ENCODE results near the gene EPB41L5.
"Not testable (repeated sequence)": the region's sequence is repeated elsewhere in the genome, so short reads cannot be mapped to it uniquely, and the experiment has no call there.

DNA sequence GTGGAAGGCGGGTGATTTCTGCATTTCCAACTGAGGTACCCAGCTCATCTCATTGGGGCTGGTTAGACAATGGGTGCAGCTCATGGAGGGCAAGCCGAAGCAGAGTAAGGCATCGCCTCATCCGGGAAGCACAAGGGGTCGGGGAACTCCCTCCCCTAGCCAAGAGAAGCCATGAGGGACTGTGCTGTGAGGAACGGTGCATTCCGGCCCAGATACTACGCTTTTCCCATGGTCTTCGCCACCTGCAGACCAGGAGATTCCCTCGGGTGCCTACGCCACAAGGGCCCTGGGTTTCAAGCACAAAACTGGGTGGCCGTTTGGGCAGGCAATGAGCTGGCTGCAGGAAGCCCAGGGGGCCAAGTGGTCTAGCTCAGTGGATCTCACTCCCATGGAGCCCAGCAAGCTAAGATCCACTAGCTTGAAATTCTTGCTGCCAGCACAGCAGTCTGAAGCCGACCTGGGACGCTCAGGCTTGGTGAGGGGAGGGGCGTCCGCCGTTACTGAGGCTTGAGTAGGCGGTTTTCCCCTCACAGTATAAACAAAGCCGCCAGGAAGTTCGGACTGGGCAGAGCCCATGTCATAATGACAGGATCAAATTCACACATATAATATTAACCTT, 55.3 kb downstream of the EPB41L5 start:
- TF ChIP-seq, protein P1, sequence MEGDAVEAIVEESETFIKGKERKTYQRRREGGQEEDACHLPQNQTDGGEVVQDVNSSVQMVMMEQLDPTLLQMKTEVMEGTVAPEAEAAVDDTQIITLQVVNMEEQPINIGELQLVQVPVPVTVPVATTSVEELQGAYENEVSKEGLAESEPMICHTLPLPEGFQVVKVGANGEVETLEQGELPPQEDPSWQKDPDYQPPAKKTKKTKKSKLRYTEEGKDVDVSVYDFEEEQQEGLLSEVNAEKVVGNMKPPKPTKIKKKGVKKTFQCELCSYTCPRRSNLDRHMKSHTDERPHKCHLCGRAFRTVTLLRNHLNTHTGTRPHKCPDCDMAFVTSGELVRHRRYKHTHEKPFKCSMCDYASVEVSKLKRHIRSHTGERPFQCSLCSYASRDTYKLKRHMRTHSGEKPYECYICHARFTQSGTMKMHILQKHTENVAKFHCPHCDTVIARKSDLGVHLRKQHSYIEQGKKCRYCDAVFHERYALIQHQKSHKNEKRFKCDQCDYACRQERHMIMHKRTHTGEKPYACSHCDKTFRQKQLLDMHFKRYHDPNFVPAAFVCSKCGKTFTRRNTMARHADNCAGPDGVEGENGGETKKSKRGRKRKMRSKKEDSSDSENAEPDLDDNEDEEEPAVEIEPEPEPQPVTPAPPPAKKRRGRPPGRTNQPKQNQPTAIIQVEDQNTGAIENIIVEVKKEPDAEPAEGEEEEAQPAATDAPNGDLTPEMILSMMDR (IDR thresholded peaks at IDR 0.05): not testable (repeated sequence)
- not testable (repeated sequence) for TF ChIP-seq POLR2AphosphoS5 (IDR thresholded peaks at IDR 0.05)

Data from breast epithelium (tissue), 3 donors.